Coronary artery (tissue), 2 donors: Measurements from ENCODE around the gene MTFR1L.

ENCODE experiments used
- DNase-seq: peaks from one replicate; pipeline ENCODE4 v3.0.0-alpha.2; 2017; ENCODE audit warnings: low spot score
- H3K27ac ChIP-seq, 2 donors: fragments of 200-600 bp; sonication (generic); one replicate each; pipeline ENCODE4 v1.5.1; 2016 to 2019
- H3K4me3 ChIP-seq: fragments of 200-600 bp; sonication (generic); 2 replicates; pipeline ENCODE4 v1.5.1; 2016; ENCODE audit warnings: mild to moderate bottlenecking, moderate library complexity
- TF ChIP-seq, protein P1 (sequence below): fragments of 200-600 bp; sonication (generic); IDR thresholded peaks from one replicate; pipeline ENCODE4 v1.5.1; 2019; ENCODE audit warnings: antibody characterized with exemption

The MTFR1L gene

DNA sequence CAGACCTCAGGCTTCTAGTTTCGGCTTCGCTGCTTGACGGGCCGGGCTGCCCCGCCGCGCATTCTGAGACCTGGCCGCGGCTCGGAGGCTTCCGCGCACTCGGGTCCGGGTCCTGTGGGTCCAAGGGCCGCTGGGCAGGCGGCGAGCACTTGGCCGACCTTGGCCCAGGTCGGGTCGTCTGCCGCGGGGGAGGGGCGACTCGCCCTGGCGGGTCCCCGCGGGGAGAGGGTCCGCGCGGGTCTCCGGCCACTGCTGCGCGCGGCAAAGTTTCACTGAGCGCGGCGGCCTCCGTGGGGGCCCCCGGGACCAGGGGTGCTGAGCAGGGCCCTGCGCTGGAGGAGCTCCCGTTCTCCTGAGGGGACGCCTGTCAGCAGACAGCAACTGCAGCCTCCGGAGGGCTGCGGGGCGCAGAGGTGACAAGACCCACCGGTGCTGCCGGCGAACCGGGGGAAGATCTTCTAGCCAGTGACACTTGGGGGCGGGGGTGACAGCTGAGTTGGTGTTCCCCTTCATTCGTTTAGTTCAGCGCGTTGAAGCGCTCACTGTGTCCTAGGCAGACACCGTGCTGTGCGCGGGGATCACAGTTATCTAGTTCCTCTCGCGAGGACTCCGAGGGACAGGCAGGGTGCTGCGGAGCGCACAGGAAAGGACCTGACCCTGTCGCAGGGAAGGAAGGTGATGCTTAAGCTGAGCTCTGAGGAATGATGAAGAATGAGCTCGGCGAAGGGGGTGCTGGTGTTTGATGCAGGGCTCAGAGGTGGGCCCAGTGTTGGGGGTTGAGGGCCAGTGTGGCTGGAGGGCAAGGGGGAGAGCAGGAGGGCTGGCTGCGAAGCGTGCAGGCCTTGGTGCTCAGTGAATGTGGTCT lies 725 bp downstream of the MTFR1L start:
- TF ChIP-seq, protein P1, sequence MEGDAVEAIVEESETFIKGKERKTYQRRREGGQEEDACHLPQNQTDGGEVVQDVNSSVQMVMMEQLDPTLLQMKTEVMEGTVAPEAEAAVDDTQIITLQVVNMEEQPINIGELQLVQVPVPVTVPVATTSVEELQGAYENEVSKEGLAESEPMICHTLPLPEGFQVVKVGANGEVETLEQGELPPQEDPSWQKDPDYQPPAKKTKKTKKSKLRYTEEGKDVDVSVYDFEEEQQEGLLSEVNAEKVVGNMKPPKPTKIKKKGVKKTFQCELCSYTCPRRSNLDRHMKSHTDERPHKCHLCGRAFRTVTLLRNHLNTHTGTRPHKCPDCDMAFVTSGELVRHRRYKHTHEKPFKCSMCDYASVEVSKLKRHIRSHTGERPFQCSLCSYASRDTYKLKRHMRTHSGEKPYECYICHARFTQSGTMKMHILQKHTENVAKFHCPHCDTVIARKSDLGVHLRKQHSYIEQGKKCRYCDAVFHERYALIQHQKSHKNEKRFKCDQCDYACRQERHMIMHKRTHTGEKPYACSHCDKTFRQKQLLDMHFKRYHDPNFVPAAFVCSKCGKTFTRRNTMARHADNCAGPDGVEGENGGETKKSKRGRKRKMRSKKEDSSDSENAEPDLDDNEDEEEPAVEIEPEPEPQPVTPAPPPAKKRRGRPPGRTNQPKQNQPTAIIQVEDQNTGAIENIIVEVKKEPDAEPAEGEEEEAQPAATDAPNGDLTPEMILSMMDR = no peak
- peak overlapping the region; percentile 92 for H3K4me3 ChIP-seq
- peak; percentile 74 for DNase-seq
- H3K27ac ChIP-seq = peak overlapping the region; percentile 71 to 93

DNA sequence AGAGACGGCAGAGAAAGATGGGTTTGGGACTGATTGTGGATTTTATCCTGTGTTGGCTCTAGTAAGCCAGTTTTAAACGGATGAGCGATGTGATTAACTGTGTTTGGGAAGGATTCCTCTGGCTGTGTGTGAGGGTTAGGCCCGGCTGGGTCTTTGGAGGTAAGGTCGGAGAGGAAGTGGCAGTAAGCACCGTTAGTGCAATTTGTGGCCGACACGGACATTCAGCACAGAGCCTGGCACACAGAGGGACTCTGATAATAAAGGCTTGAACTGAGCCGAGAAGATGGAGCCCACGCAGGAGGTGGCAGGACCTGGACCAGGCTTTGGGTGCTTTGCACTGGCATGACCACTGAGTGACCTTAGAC lies 1.3 kb downstream of the MTFR1L start:
- TF ChIP-seq, protein P1 = no peak
- peak overlapping the region; percentile 92 for H3K4me3 ChIP-seq
- H3K27ac ChIP-seq = peak overlapping the region in 1 of 2 donors; percentile 93
- no peak for DNase-seq

DNA sequence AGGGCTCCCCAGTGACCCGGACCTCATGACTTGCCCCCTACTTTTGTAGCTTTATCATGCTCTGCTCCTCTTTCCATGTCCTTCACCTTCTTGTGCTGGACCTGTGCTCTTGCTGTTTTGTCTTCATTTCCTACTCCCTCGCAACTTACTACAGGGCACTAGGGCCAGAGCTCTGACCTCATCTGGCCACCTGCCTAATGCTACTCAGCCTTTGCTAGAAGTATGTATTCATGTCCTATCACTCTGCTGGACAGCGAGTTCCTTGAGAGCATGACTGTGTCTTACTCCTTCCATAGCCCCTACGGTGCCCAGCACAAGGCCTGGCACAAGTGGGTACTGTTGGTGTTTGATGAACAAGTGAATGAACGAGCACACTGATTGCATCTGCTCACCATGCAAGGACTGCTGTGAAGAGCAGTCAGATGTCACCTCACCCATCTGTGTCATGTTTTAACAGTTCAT lies 1.9 kb downstream of the MTFR1L start:
- TF ChIP-seq, protein P1 = no peak
- peak; percentile 68 for DNase-seq
- peak overlapping the region; percentile 92 for H3K4me3 ChIP-seq
- H3K27ac ChIP-seq = no peak overlapping the region

DNA sequence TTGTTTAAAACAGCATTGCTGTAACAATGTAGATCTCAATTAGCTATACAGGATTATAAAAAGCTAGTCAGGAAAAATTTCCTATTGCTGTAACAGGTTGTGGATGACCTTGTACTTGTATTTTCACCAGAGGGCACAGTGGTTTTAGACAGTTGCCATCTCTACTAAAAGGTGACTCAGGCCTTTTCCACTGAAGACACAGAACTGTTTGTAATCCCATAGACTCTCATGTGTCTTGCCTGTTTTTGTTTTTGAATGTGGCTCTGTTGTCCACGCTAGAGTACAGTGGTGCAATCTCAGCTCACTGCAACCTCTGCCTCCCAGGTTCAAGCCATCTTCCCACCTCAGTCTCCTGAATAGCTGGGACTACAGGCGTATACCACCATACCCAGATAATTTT lies 5.9 kb downstream of the MTFR1L start:
- H3K4me3 ChIP-seq = no peak overlapping the region
- DNase-seq = no peak
- TF ChIP-seq, protein P1 = no peak
- H3K27ac ChIP-seq = no peak overlapping the region

DNA sequence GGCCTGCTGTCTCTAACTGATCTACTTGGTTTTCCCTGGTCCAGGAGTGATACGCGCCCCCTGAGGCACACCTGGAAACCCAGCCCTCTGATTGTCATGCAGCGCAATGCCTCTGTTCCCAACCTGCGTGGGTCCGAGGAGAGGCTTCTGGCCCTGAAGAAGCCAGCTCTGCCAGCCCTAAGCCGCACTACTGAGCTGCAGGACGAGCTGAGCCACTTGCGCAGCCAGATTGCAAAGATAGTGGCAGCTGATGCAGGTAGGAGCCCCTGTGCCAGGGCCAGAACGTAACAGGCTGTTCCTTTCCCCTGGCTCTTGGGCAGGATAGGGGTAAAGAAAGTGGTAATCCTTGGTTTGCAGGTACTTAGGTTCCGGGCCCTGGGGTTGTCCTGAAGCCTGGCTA lies 6.8 kb downstream of the MTFR1L start:
- no peak overlapping the region for H3K27ac ChIP-seq
- no peak for DNase-seq
- TF ChIP-seq, protein P1 = no peak
- no peak overlapping the region for H3K4me3 ChIP-seq

DNA sequence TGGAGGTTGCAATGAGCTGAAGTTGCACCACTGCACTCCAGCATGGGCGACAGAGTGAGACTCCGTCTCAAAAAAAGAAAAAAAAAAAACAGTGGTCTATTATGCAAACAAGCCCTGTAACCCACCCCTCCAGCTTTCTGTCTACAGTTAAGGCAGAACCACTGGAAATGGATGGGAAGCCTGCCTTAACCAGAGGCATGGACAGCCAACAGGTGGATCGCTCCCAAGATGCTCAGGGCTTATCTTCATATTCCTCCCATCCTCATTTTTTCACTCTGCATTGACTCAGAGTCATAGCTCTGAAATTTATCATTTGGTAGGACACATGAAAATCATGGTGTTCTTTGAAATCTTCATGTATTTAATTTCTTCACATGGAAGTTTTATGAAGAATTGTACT lies 8.7 kb downstream of the MTFR1L start:
- DNase-seq = no peak

More for the DNA sequence above, 8.7 kb downstream of the MTFR1L start:
- Histone ChIP-seq H3K4me3 (no peak overlapping the region), H3K27ac (no peak overlapping the region)
- TF ChIP-seq, protein P1 = no peak
